Measurements from ENCODE around the gene AAMP. TPM values are rescaled to one million over a fixed set of nuclear protein-coding genes. Genes with fewer than 3 reads are reported as not detected.
A peak's percentile ranks its signal among the peaks of the same experiment; 100 is the strongest.

The AAMP gene
- total RNA-seq, 1 donor from 2014 or later: 56.3 TPM

Small RNA genes lying within 50 kb of the gene (microRNA-seq; reads per million reads assigned to microRNA genes)
- 4.9 reads per million, percentile 5 among the genes with 10 or more reads in this experiment for gene MIR6513

Other genes with a start within 250 kb of the AAMP start
- not detected for gene RUFY4, start 200.9 kb downstream of the AAMP start, total RNA-seq
- gene CXCR2, start 144.1 kb downstream of the AAMP start, total RNA-seq: 2.2 TPM
- gene CXCR1, start 103.2 kb downstream of the AAMP start, total RNA-seq: 1.9 TPM
- gene ARPC2, start 52.9 kb downstream of the AAMP start, total RNA-seq: 172 TPM
- 1.2 TPM for gene GPBAR1, start 9.1 kb downstream of the AAMP start, total RNA-seq
- gene PNKD, start 382 bp upstream of the AAMP start, total RNA-seq: 72.6 TPM
- gene TMBIM1, start 22.4 kb upstream of the AAMP start, total RNA-seq: 143 TPM
- gene CATIP, start 86.7 kb upstream of the AAMP start, total RNA-seq: not detected
- 6.4 TPM for gene SLC11A1, start 112.1 kb upstream of the AAMP start, total RNA-seq
- 100 TPM for gene CTDSP1, start 129.7 kb upstream of the AAMP start, total RNA-seq
- not detected for gene VIL1, start 149.0 kb upstream of the AAMP start, total RNA-seq